ENCODE results near the gene LMO4. TPM values are rescaled to one million over a fixed set of nuclear protein-coding genes. Genes with fewer than 3 reads are reported as not detected.
A peak's percentile ranks its signal among the peaks of the same experiment; 100 is the strongest.

LMO4 gene
- total RNA-seq, 1 donor from 2014 or later, result 101 TPM

- DNase-seq (ENCODE audit: low spot score), result no peak
Observed at GRCh38 chr1:87358219-87358618, 29.5 kb downstream of the LMO4 start.

GRCh38 chr1:87359586-87359985 is 30.9 kb downstream of the LMO4 start:
- DNase-seq (ENCODE audit: low spot score), result no peak

- no peak for DNase-seq (ENCODE audit: low spot score)
Observed at GRCh38 chr1:87362063-87362833, 33.6 kb downstream of the LMO4 start.

GRCh38 chr1:87362834-87363426 is 34.2 kb downstream of the LMO4 start:
- no peak for DNase-seq (ENCODE audit: low spot score)

- no peak for DNase-seq (ENCODE audit: low spot score)
Observed at GRCh38 chr1:87367549-87367948, 38.9 kb downstream of the LMO4 start.

DNA sequence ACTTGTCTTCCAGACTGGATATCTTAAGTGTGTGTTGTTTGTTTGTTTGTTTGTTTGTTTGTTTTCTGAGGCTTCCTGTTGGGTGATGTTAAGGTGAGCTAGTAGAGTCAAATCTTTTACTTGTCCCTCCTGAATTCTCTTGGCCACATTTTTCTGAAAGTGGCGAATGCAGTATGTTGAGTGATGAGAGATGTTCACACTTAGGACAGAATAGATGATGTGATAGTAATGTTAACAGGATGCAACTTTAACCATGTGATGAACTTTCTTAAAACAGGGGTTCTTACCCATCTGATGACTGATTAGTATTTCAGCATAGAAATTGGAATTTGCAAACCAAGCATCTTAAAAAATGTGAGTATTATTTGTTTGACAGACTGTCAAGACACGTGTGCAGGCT is 40.2 kb downstream of the LMO4 start:
- DNase-seq (ENCODE audit: low spot score), result no peak

DNA sequence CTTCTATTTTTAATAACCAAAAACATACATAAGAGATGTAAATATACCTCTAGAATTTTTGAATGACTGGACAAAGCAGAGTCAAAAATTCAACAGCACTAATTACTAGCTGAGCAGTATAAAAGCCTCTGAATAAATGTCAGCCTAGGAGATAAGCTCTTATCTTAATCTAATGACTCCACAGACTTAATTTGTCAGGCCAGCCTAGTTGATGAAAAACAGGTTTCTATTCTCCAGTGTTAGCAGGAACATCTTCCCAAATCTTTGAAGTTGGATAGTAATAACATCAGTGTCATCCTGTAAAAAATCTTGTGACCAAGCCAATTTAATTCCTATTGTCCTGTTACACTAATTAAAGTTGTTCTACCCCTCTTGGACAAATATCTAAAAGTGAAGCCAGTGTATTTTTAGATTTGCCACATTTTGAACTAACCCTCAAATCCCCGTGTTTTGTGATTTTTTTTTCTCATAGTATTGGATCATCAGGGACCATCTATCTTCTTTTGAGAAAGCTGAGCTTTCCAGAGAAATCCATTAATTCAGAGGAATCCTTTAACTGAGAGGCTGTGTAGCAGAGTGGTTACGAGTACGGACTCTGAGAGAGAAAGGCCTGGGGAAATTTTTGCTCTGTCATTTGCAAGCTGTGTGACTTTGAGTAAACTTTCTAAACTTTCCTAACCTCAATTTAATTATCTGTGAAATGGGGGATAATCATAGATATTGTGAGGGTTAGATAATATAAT is 41.2 kb downstream of the LMO4 start:
- DNase-seq (ENCODE audit: low spot score), result no peak

GRCh38 chr1:87370544-87370943 is 41.9 kb downstream of the LMO4 start:
- DNase-seq (ENCODE audit: low spot score), result no peak

DNA sequence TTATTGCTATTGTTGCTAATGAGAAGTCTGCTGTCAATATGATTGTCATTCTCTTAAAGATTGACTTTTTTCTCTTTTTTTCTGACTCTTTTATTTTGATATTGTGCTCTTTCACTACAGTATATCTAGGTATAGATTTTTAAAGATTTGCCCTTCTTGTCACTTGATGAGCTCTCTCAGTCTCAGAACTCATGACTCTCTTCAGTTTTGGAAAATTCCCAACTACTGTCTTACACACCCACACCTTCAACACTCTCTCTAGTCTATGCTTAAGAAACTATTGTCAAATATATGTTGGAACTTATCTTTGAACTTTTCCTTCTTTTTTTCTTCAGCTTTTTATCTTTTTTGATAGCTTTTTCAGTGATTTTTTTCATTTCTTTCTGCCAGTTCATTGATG is 50.6 kb downstream of the LMO4 start:
- no peak for DNase-seq (ENCODE audit: low spot score)

GRCh38 chr1:87386217-87386790 is 57.6 kb downstream of the LMO4 start:
- DNase-seq (ENCODE audit: low spot score), result no peak

GRCh38 chr1:87388411-87388810 is 59.7 kb downstream of the LMO4 start:
- DNase-seq (ENCODE audit: low spot score), result no peak

- DNase-seq (ENCODE audit: low spot score), result no peak
Observed at GRCh38 chr1:87389011-87389410, 60.3 kb downstream of the LMO4 start.

DNA sequence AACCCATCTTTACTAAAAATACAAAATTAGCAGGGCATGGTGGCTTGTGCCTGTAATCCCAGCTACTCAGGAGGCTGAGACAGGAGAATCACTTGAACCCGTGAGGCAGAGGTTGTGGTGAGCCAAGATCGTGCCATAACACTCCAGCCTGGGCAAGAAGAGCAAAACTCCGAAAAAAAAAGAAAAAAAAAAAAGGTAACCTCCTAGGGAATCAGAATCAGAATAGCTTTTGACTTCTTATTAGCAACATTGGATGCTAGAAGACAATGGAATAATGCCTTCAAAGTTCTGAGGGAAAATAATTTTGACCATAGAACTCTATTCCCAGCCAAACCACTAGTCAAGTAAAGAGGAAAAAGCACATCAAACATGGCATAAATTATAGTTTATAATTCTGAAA is 60.9 kb downstream of the LMO4 start:
- no peak for DNase-seq (ENCODE audit: low spot score)

- DNase-seq (ENCODE audit: low spot score), result peak; percentile 12
Observed at GRCh38 chr1:87392248-87393192, 63.8 kb downstream of the LMO4 start.

DNA sequence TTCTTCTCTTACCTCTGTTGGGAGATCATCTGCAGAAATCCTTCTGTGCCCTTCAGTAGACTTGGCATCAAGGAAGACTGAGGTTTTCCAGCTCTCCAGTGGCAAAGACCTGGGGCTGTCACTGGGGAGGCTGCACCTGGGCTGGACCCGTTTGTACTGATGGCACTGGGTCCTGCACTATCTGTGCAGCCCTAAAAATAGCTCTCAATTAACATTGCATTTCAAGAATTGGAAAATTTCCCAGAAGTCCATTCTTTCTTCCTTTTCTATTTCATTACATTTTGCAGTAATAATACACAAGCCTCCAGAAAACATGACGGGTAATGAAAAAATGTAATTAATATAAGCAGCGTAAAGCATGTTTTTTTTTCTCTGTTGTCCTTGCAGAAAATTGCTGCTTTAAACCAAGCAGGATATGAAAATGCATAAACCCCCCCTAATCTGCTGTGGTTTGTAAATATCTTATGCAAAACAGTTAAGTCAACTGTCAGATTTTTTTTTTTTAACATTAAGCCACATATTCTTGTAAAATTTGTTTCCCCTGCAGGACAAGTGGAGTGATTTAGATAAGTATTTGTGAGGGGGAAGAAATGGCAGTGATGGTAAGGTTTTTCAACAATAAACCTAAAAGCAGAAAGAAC is 64.9 kb downstream of the LMO4 start:
- DNase-seq (ENCODE audit: low spot score), result no peak

- no peak for DNase-seq (ENCODE audit: low spot score)
Observed at GRCh38 chr1:87394513-87394912, 65.8 kb downstream of the LMO4 start.

GRCh38 chr1:87394982-87395381 is 66.3 kb downstream of the LMO4 start:
- no peak for DNase-seq (ENCODE audit: low spot score)

All from mucosa of gallbladder (tissue), 1 donor.